ENCODE measurements around the gene GDF15. TPM values are rescaled to one million over a fixed set of nuclear protein-coding genes. Genes with fewer than 3 reads are reported as not detected.
A peak's percentile ranks its signal among the peaks of the same experiment; 100 is the strongest.

Gene GDF15
- polyA plus RNA-seq, 1 of the 3 experiments (the other 2 are of a cell fraction): 129 TPM

DNA sequence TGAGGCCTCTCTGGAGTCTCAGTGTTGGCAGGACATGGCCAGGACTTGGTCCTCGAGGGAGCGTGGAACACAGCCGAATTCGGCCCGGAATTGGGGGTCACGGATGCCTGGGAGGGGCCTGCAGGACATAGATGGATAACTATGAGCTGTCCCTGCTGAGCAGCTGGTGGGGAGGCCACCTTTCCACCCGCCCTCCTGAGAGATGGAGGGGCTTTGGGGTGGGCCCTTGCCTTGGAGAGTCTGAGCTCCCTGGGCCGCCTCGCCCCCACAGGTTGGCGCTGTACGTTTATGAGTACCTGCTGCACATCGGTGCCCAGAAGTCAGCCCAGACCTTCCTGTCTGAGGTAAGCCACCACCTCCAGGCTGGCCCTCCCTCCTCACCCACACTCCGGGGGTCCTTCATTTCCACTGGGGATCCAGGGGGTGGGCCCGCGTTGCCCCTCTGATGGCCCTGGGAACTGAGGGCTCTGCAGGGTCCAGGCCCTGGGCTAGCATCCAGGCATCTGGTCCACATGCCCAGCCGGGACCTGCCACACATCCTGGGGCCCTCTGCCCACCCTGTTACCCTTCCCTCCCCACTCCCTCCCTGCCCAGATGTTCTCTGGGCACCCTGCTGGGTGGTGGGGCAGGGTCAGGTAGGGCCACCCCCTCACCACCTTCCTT lies 41.3 kb downstream of the GDF15 start:
- ChIA-PET CTCF (interaction anchor here (2.8 kb wide), 1 partner anchor 24 kb away, joined by 12 read pairs; no protein-coding TSS in a partner anchor), POLR2A (no interaction called here)
- Histone ChIP-seq H3K9ac (no peak overlapping the region), H3K9me3 (no peaks in the 10 kb centered on the region), H3K36me3 (replicated peaks in 1 of 2; ENCODE audit: control insufficient read depth in 1 of 2, insufficient read depth in 2 of 2, low read length in 1 of 2) (peaks cover 0 to 13% of the 10 kb centered on the region in 2 experiments), H3K9me2 (no peaks in the 10 kb centered on the region), H3F3A (replicated peaks; ENCODE audit: insufficient read depth) (no peaks in the 10 kb centered on the region), H3K27ac (ENCODE audit: low read depth in 2 of 2, low read length in 1 of 2) (peak overlapping the region in 1 of 2 experiments; percentile 14; a peak in 1 of 4 replicates), H3K4me2 (no peak overlapping the region; the same call in 1 of the 2 replicates), H2AFZ (ENCODE audit: low read depth) (no peak overlapping the region), H3K4me1 (ENCODE audit: control insufficient read depth in 1 of 2, insufficient read depth in 2 of 2, low read depth in 1 of 2, low read length in 1 of 2) (peaks cover 23 to 49% of the 10 kb centered on the region in 2 experiments; a peak in 2 of 4 replicates), H3K27me3 (ENCODE audit: insufficient read depth) (no peaks in the 10 kb centered on the region), H3K79me2 (ENCODE audit: insufficient read depth) (peaks cover 36% of the 10 kb centered on the region), H3K4me3 (ENCODE audit: low read depth in 2 of 2, low read length in 1 of 2) (no peak overlapping the region), H4K20me1 (ENCODE audit: insufficient read depth) (peaks cover 36% of the 10 kb centered on the region)
- WGBS (ENCODE audit: low lambda C conversion rate): 97% methylated on average over 5 of the region's 16 CpGs
- no peak for DNase-seq
- no peak for TF ChIP-seq SMC3 (IDR thresholded peaks at IDR 0.05; ENCODE audit: low read depth, low read length)
- no peak for TF ChIP-seq GATA2 (CRISPR knock-in tag; IDR thresholded peaks at IDR 0.05)
- TF ChIP-seq RXRA (IDR thresholded peaks at IDR 0.05; ENCODE audit: borderline replicate concordance, low read depth): no peak
- TF ChIP-seq SIN3A (IDR thresholded peaks at IDR 0.05; ENCODE audit: borderline replicate concordance, low read depth, low read length): no peak
- TF ChIP-seq, protein P1, sequence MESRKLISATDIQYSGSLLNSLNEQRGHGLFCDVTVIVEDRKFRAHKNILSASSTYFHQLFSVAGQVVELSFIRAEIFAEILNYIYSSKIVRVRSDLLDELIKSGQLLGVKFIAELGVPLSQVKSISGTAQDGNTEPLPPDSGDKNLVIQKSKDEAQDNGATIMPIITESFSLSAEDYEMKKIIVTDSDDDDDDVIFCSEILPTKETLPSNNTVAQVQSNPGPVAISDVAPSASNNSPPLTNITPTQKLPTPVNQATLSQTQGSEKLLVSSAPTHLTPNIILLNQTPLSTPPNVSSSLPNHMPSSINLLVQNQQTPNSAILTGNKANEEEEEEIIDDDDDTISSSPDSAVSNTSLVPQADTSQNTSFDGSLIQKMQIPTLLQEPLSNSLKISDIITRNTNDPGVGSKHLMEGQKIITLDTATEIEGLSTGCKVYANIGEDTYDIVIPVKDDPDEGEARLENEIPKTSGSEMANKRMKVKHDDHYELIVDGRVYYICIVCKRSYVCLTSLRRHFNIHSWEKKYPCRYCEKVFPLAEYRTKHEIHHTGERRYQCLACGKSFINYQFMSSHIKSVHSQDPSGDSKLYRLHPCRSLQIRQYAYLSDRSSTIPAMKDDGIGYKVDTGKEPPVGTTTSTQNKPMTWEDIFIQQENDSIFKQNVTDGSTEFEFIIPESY (IDR thresholded peaks at IDR 0.05; ENCODE audit: borderline replicate concordance, low read depth): no peak
- no peak for TF ChIP-seq RFX5 (IDR thresholded peaks at IDR 0.05; ENCODE audit: low read length)
- TF ChIP-seq FOSL2 (IDR thresholded peaks at IDR 0.05; ENCODE audit: borderline replicate concordance, low read depth): no peak
- TF ChIP-seq, protein P2, sequence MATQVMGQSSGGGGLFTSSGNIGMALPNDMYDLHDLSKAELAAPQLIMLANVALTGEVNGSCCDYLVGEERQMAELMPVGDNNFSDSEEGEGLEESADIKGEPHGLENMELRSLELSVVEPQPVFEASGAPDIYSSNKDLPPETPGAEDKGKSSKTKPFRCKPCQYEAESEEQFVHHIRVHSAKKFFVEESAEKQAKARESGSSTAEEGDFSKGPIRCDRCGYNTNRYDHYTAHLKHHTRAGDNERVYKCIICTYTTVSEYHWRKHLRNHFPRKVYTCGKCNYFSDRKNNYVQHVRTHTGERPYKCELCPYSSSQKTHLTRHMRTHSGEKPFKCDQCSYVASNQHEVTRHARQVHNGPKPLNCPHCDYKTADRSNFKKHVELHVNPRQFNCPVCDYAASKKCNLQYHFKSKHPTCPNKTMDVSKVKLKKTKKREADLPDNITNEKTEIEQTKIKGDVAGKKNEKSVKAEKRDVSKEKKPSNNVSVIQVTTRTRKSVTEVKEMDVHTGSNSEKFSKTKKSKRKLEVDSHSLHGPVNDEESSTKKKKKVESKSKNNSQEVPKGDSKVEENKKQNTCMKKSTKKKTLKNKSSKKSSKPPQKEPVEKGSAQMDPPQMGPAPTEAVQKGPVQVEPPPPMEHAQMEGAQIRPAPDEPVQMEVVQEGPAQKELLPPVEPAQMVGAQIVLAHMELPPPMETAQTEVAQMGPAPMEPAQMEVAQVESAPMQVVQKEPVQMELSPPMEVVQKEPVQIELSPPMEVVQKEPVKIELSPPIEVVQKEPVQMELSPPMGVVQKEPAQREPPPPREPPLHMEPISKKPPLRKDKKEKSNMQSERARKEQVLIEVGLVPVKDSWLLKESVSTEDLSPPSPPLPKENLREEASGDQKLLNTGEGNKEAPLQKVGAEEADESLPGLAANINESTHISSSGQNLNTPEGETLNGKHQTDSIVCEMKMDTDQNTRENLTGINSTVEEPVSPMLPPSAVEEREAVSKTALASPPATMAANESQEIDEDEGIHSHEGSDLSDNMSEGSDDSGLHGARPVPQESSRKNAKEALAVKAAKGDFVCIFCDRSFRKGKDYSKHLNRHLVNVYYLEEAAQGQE (IDR thresholded peaks at IDR 0.05; ENCODE audit: low read depth, low read length): no peak
- no peak for TF ChIP-seq YY1 (IDR thresholded peaks at IDR 0.05; ENCODE audit: low read depth)
- no peak for TF ChIP-seq RAD21 (IDR thresholded peaks at IDR 0.05; ENCODE audit: low read length)
- TF ChIP-seq, protein P3, sequence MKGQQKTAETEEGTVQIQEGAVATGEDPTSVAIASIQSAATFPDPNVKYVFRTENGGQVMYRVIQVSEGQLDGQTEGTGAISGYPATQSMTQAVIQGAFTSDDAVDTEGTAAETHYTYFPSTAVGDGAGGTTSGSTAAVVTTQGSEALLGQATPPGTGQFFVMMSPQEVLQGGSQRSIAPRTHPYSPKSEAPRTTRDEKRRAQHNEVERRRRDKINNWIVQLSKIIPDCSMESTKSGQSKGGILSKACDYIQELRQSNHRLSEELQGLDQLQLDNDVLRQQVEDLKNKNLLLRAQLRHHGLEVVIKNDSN (IDR thresholded peaks at IDR 0.05; ENCODE audit: borderline replicate concordance, low read depth): no peak
- TF ChIP-seq TEAD4 (IDR thresholded peaks at IDR 0.05; ENCODE audit: borderline replicate concordance, insufficient read depth): no peak
- TF ChIP-seq, protein P4, sequence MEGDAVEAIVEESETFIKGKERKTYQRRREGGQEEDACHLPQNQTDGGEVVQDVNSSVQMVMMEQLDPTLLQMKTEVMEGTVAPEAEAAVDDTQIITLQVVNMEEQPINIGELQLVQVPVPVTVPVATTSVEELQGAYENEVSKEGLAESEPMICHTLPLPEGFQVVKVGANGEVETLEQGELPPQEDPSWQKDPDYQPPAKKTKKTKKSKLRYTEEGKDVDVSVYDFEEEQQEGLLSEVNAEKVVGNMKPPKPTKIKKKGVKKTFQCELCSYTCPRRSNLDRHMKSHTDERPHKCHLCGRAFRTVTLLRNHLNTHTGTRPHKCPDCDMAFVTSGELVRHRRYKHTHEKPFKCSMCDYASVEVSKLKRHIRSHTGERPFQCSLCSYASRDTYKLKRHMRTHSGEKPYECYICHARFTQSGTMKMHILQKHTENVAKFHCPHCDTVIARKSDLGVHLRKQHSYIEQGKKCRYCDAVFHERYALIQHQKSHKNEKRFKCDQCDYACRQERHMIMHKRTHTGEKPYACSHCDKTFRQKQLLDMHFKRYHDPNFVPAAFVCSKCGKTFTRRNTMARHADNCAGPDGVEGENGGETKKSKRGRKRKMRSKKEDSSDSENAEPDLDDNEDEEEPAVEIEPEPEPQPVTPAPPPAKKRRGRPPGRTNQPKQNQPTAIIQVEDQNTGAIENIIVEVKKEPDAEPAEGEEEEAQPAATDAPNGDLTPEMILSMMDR (IDR thresholded peaks at IDR 0.05): no peak
- no peak for TF ChIP-seq GABPA (IDR thresholded peaks at IDR 0.05; ENCODE audit: low read depth)
- TF ChIP-seq, protein P5, sequence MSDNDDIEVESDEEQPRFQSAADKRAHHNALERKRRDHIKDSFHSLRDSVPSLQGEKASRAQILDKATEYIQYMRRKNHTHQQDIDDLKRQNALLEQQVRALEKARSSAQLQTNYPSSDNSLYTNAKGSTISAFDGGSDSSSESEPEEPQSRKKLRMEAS (IDR thresholded peaks at IDR 0.05; ENCODE audit: low read depth): no peak
- no peak for TF ChIP-seq RCOR1 (IDR thresholded peaks at IDR 0.05; ENCODE audit: low read length)
- no peak for TF ChIP-seq FOXM1 (IDR thresholded peaks at IDR 0.05; ENCODE audit: low read depth)
